Measurements from ENCODE around the gene EHMT1.

DNA sequence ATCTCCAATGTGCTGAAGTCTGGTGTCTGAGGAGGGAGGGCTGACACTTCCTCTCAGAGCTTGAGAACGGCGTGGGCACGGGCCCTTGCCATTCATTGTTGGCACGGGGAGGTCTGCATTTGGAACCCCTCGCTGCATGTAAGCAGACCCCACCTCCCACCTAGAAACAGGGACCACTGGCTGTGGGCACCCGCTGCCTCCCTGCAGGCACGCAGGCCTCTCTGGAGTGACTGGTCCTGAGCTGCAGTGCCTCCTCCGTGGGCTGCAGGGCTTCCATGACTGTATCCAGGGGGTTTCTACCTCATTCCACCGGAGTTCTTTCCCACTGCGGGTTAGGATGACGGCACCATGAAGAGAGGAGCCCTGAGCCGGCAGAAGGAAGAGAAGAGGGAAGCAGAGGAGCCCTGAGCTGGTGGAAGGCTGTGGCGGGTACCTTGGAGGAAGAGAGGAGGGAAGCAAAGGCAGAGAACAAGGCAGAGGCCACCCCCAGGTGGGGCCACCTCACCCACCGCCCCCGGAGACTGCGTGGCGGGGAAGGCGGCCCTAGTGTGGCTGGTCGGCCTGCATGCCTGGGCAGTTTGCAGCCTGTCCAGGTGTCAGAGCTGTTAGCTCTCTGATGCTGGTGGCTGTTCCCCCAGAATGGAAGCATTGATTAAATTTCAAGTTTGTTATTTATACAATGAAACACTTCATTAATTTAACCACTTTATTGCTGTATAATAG is 183.9 kb downstream of the EHMT1 start:
- TF ChIP-seq, protein P1, sequence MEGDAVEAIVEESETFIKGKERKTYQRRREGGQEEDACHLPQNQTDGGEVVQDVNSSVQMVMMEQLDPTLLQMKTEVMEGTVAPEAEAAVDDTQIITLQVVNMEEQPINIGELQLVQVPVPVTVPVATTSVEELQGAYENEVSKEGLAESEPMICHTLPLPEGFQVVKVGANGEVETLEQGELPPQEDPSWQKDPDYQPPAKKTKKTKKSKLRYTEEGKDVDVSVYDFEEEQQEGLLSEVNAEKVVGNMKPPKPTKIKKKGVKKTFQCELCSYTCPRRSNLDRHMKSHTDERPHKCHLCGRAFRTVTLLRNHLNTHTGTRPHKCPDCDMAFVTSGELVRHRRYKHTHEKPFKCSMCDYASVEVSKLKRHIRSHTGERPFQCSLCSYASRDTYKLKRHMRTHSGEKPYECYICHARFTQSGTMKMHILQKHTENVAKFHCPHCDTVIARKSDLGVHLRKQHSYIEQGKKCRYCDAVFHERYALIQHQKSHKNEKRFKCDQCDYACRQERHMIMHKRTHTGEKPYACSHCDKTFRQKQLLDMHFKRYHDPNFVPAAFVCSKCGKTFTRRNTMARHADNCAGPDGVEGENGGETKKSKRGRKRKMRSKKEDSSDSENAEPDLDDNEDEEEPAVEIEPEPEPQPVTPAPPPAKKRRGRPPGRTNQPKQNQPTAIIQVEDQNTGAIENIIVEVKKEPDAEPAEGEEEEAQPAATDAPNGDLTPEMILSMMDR (IDR thresholded peaks at IDR 0.05; ENCODE audit: insufficient read depth, low read length, poor library complexity, severe bottlenecking): no peak
- TF ChIP-seq EZH2phosphoT487 (conservative IDR thresholded peaks at IDR 0.05; ENCODE audit: low read length): no peak

Data from SU-DHL-6 (cell line).